ENCODE data around the gene ANO4.

The ANO4 gene

GRCh38 chr12:100808777-100809176 lies 14.2 kb downstream of the ANO4 start:
- no peak for DNase-seq (ENCODE audit: low read depth)

- DNase-seq (ENCODE audit: low read depth), result no peak
Measured at GRCh38 chr12:100820314-100820713, 25.7 kb downstream of the ANO4 start.

- DNase-seq (ENCODE audit: low read depth), result no peak
Measured at GRCh38 chr12:100823963-100824362, 29.4 kb downstream of the ANO4 start.

GRCh38 chr12:100824476-100824875 lies 29.9 kb downstream of the ANO4 start:
- DNase-seq (ENCODE audit: low read depth), result no peak

- no peak for DNase-seq (ENCODE audit: low read depth)
Measured at GRCh38 chr12:100826323-100826722, 31.7 kb downstream of the ANO4 start.

- DNase-seq (ENCODE audit: low read depth), result no peak
Measured at GRCh38 chr12:100827901-100828520, 33.4 kb downstream of the ANO4 start.

- DNase-seq (ENCODE audit: low read depth), result no peak
Measured at GRCh38 chr12:100830003-100830795, 35.6 kb downstream of the ANO4 start.

- no peak for DNase-seq (ENCODE audit: low read depth)
Measured at GRCh38 chr12:100833282-100833681, 38.7 kb downstream of the ANO4 start.

GRCh38 chr12:100840748-100841147 lies 46.2 kb downstream of the ANO4 start:
- DNase-seq (ENCODE audit: low read depth), result no peak

DNA sequence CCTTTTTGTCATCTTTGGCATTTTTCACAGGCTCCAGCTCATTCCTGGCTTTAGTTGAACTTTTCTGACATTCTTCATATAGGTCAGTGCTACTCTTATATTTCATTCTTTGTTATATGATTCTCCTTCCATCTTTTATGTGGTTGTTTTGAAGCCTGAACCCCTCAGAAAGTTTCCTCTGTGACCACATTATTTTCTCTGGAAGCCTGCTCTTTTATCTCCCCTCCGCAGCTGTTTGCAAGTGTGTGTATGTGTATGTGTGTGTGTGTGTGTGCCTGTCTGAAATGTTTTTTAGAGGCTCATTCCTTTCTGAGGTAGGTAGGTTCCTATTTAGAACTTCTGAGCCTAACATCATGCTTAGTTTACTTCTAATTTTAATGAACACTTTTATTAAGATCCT lies 47.6 kb downstream of the ANO4 start:
- DNase-seq (ENCODE audit: low read depth), result no peak

GRCh38 chr12:100843061-100843460 lies 48.5 kb downstream of the ANO4 start:
- DNase-seq (ENCODE audit: low read depth), result no peak

GRCh38 chr12:100845095-100845494 lies 50.5 kb downstream of the ANO4 start:
- DNase-seq (ENCODE audit: low read depth), result no peak

DNA sequence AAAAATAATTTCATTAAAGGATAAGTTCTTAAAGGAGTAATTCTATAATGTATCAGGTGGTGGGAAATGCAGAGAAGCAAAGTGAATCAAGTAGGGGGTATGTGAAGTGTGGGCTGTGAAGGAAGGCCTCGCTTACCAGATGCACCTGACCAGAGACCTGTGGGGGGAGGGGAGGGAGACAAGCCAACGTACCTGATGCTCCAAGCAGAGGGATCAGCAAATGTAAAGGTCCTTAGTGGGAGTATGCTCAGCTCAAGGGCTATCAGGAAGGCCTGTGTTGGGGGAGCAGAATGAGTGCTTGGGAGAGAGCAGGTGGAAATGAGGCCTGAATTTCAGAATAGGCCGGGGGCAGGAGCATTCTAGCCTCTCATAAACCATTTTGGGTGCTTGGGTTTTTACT lies 57.1 kb downstream of the ANO4 start:
- no peak for DNase-seq (ENCODE audit: low read depth)

GRCh38 chr12:100857418-100857817 lies 62.8 kb downstream of the ANO4 start:
- DNase-seq (ENCODE audit: low read depth), result no peak

DNA sequence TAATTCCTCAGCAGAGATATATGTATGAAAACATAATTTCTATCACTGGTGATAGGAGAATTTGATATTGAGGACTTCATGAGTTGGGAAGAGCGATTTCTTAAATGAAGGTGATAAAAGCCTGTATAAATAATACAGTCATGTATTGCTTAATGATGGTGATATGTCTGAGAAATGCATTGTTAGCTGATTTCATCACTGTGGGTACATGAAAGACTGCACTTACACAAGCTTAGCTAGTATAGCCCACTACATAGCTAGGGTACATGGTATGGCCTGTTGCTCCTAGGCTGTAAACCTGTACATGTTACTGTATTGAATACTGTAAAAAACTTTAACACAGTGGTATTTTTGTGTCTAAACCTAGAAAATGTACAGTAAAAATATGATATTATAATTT lies 63.4 kb downstream of the ANO4 start:
- no peak for DNase-seq (ENCODE audit: low read depth)

DNA sequence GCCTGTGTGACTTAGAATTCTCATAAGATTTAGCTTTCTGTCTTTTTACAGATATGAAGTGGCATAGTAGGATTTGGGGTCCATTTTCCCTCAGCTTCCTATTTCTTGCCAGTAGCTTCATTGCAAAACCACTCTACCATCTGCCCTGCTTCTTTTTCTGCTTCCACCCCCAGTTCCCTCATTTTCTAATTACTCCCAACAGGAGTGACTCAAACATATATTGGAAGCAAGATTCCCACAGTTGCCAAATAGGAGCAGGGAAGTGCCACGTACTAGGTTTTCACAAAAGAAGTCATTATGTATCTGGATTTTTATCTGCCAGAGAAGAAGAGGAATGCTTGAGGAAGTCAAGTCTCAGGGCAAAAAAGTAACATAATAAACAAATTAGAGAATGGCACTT lies 64.1 kb downstream of the ANO4 start:
- no peak for DNase-seq (ENCODE audit: low read depth)

DNA sequence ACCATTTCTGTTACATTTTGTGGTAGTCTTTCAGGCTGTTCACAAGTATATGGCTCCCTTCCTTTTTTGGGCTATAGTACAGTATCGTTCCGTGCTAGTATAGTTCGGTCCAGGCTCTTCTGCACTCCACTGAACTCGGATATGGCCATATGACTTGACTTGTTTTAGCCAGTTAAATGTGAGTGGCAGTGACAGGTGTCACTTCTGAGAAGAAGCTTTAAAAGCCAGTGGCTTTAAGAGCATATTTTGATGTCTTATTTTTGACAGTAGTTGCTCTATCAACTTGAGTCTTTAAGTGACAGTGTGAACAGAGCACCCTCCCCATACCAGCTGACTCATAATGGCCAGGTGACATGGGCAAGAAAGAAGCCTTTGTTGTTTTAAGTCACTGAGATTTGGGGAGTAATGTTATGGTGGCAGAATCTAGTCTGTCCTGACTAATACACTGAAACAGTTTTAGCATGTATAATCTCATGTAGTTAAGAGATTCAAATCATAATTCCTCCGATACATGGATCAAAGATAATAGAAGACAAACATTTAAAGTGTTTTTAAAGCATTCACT lies 64.6 kb downstream of the ANO4 start:
- no peak for DNase-seq (ENCODE audit: low read depth)

- DNase-seq (ENCODE audit: low read depth), result no peak
Measured at GRCh38 chr12:100860611-100861010, 66.0 kb downstream of the ANO4 start.

GRCh38 chr12:100862676-100863075 lies 68.1 kb downstream of the ANO4 start:
- no peak for DNase-seq (ENCODE audit: low read depth)

DNA sequence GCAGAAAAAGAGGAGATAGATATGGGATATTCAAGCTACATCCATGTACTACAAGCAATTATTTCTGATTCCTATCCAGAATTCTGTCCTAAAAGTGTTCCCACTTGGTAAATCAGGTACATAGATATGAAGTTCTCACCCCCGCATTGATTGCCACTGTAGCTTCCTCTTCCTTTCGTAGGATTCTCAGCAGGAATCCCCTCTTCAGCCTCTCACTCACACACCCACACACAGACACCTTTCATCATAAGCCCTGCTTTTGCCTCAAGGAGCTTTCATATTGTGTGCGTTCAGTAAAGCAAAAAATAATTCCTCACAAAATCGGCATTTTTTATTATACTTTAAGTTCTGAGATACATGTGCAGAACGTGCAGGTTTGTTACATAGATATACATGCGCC lies 69.8 kb downstream of the ANO4 start:
- no peak for DNase-seq (ENCODE audit: low read depth)

DNA sequence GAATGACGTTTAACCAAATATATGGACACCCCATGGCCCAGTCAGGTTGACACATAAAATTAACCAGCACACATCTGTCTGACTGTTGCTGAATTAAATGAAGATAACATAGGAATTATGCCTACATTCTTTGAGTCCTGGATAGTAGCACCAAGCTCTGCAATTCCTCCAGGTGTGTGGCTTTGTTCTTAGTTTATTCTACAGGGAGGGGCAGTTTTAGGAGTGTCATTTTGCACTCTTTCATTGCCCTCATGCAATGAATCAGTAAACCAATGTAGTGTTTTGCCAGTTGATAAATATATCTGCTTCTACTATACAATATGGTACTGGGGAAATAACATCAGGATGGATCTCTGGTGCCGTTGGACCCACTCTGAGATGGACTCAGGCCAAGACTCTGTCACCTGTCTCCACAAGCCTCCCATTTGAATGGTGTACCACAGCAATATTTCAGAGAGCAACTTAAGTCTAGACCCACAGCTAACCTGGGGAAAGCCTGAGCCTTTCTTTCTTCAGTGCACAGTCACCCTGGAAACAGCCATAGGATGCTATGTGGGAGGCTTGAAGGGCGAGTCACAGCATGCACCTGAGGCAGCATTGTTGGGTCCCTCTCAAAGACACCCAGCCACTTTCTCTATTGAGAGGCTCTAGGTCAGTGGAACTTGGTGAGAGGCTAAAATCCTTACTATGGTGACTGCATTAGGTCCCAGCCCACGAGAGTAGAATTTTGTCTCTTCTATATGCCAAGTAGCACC lies 73.2 kb downstream of the ANO4 start:
- DNase-seq (ENCODE audit: low read depth), result no peak

DNA sequence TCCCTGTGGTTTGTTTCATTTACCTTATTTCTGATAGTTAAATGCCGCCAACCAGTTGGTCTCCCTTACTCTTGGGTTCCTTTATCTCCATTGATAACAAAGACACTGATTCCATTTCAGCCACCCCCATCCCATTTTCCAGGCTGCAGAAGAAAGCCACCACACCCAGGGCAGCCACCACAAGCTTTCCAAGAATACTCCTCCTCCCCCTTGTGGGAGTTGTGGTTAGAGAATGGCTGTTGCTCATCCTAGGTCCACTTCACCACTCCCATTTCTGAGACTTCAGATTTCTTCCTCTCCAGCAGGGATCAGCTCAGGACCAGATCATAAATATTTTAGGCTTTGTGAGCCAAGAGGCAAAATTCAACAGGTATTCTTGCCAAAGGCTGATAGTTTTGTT lies 73.9 kb downstream of the ANO4 start:
- no peak for DNase-seq (ENCODE audit: low read depth)

DNA sequence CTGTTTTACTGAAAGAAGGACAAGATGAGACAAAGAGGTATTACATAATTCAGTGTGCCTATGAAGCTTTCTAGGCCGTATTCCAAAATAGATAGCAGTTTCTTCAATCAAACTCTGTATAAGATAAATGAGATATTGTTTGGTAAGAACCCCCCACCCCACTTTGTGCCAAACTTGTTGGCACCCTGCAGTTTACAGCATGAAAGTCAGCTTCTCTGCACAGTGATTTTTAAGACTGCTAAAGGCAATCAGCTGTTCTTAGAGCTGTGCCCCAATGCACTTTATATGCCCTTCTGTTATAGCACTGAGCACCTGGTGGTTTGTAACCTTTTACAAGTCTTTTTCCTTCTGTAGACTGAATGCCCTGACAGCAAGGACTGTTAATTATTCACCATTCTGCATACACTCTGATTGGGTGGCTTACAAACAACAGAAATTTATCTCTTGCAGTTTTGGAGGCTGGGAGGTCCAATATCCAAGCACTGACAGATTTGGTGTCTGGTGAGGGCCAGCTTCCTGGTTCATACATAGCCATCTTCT lies 76.7 kb downstream of the ANO4 start:
- no peak for DNase-seq (ENCODE audit: low read depth)
